HG02678 (cell line): Measurements from ENCODE around the gene WSCD1.

Source experiments
- ATAC-seq: cut with Tn5 transposase; IDR thresholded peaks from one replicate; pipeline ENCODE4 v1.9.1; 2021; ENCODE audit warnings: mild to moderate bottlenecking, moderate library complexity; ENCODE audit not compliant: unreplicated experiment

WSCD1 gene

DNA sequence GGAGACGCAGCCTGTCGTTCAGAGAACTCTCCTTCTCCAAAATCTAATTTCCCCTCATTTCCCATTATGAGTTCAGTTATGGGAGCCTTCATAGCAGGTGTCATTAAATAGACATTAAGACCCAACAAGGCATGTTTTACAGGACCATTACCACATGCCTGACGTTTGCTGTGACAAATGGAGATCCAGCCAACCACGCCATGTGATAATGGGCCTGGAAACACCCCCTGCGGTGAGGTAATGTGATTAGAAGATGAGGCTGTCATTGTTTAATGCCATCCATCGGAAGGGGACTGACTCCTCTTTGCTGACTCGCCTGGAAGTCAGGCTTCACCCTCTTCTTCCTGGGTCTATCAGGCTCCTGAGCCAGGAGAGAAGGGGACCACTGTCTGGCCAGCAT lies 76.9 kb downstream of the WSCD1 start:
- ATAC-seq = no peak

DNA sequence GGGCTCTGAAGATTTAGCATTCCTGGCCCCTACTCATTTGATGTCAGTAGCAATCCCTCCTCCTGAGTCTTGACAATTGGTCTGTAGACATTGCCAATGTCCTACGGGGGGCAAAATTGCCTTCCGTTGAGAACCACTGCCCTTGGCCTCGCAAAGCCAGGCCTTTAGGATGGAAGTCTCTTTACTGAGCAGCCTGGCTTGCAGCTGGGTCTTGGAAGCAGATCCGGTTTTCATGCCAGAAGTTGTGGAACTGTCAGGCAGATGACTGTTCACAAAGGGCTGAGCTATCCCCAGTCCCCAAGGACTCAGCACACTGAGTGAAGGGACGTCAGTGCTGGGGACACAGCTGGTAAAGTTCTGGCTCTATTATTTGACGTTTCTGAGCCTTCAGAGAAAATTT lies 83.2 kb downstream of the WSCD1 start:
- no peak for ATAC-seq

DNA sequence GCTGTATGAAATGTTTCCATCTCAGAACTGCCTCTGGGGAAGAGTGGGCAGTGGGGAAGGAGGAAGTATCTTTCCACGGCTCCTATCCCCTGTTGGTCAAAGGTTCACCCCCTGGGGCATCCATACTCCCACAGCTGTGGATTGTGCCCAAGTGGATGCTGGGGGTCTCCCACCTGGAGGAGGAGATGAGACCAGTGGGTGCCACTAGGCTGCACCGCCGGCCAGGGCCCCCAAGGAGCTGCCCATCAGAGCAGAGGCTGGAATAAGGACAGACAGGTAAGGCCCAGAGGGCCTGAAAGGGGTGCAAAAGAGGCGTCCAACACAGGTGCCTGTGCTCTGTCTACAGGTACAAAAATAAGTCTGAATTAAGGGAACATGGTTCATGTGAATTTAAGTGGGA lies 87.5 kb downstream of the WSCD1 start:
- ATAC-seq = no peak

DNA sequence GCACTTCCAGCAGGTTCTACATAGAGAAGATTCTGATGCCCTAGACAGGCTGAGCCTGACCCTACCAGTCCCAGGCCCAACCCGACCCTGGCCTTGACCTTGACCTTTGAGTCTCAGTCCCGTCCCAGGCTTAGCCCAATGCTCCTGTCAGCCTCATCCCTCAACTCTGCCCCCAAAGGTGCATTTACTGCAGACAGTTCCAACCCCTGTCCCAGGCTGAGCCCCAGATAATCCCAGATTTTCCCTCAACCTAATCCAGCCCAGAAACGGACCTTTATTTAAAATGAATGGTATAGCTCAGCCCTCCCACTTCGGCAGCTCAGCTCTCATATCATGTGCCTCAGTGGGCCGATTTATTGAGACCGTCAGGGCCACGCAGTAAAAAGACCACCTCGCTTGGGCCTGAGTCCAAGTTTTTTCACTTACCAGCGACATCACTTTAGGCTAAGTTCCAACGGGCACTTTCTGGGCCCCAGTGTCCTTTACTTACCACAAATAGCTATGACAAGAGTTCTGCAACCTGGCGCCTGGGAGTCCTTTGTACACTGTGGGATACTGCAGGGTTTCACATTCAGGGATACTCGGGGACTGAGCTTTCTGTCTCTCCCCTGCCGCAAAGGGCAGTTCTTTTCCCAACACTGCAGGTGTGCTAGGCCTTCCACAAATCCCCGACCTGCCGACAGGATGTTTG lies 89.5 kb downstream of the WSCD1 start:
- ATAC-seq = no peak

DNA sequence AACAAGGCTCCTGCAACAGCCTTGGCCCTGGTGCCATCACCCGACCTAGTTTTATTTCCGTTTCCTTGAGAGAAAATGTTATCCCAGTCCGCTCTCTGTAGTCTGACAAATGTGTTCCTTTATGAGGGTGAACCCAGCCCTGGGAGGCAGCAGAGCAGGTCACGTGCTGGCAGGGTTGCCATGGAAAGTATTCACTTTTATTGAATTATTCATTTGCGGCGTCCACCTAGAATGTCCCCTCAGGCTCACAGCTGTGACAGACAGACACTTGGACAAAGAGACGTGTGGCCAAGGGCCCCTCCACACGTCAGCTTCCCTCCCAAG lies 90.0 kb downstream of the WSCD1 start:
- no peak for ATAC-seq

DNA sequence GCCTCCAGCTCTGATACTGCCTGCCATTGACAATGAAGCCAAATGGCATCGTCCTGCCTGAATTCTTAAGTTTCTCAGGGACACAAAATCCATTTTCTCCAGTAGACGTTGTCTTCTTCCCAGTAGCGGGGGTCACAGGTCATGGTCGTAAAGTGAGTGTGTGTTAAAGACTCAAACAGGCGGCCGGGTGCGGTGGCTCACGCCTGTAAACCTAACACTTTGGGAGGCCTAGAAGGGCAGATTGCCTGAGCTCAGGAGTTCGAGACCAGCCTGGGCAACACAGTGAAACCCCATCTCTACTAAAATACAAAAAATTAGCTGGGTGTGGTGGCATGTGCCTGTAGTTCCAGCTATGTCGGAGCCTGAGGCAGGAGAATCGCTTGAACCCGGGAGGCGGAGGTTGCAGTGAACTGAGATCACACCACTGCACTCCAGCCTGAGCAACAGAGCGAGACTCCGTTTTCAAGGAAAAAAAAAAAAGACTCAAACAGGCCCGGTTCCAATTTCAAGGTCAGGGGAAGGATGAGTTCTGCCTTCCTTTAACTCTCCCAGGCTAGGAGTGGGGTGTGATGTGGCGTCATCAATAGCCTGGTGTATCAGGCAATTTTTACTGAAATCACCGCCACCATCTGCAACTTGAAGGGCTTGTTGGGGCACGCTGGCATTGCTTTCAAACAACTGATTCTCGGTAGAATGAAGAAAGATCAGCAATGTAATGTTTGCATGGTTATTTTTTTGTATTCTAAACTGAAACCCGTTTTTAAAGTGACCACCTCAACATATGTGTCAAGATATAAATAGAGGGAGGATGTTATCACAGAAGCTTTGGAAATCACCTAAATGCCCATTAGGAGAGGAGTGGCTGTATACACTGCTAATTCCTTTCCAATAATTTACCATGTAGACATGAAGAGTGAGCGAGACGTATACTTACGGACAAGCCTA lies 91.0 kb downstream of the WSCD1 start:
- ATAC-seq = no peak

DNA sequence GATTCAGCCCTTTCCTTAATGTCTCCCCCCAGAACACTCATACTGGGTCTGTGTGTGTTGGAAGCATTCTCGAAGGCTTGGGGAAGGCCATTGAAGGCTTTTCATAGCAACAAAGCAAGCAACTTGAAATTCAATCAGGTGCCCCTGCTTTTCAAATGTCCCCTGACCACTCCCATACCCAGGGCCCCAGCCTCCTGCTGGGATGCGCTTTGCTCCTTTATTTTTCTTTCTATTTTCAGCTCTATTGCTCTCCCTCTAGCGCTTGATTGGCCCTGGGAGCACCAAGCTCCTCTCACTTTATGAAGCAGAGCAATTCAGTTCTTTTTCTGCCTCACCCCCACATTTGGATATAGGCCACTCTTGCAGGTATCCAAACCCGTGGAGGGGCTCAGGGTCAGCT lies 92.0 kb downstream of the WSCD1 start:
- no peak for ATAC-seq

DNA sequence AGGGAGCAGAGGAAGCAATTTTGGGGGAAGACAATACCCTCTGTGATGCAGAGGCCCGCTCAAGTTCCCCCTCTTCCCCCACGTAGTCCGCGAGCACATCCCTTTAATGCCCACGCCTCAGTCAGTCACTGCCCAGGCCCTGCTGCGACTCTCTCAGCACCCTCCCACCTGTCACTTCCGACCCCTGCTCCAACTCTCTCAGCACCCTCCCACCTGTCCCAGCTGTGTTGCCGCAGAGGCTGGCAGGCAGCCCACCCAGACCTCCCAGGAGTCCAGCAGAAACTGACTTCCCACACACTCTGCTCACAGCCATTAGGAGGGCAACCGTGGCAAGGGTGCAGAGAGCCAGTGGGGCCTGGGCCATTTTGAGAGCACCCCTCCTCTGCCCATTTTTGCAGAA lies 92.7 kb downstream of the WSCD1 start:
- no peak for ATAC-seq

DNA sequence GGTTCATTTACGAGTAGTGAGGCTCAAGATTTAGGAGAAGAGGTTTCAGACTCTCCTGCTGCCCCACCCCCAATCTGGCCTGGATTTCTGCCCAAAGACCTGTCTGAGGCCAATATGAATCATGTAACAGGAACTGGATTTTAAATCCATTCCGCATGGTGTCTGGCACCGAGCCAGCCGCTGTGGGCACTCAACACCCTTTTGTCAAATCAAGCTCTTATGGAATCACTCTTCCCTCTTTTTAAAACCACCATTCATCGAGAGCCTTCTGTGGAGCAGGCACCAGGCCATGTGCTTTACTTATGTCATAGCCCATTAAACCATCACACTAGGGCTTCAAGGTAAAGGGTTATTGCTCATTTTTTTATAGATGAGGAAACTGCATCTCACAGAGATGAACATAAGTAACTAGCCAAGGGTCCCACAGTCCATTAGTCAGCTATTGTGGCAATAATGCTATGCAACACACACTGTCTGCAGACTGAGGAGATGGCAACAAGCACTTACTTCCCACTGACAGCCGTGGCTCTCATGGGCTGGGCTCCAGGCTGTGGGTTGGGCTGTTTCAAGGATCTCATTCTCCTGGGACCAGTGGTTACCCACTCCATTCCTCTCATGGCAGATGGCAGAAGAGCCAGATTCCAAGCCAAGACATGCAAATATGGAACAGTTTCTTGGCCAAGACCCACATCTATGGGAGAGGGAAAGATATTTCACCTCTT lies 93.6 kb downstream of the WSCD1 start:
- ATAC-seq = no peak

DNA sequence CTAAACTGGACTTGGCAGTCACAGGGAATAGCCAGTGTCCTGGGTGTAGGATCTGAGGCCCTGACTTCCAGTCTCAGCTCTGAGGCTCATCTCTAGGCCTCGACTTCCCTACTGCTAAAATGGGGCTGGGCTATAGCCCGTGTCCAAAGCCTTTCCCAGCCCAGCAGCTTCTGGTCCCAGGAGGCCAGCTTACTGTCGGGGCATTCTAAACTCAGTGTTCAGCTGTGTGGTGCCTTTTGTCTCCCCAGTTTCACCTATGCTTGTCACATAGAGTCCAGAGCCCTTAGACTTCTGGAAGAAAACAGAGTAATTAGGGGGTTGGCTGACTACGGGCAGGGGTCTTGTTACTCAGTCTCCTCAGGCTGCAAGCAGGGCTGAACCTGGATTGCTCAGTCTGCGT lies 94.8 kb downstream of the WSCD1 start:
- no peak for ATAC-seq

DNA sequence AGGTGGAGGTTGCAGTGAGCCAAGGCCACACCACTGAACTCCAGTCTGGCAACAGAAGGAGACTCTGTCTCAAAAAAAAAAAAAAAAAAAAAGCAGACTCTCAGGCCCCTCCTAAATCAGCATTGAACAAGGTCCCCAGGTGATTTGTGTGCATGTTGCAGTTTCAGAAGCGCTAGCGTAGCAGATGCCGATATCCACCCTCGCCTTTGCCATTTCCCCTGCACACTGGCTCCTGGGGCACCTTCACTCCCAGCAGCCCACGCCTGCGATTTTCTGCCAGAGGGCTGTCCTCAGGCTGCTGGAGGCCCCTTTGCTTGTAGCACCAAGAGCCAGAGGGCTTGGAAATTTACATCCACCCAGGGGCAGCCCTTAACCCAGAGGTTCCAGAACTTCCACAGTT lies 95.6 kb downstream of the WSCD1 start:
- no peak for ATAC-seq

DNA sequence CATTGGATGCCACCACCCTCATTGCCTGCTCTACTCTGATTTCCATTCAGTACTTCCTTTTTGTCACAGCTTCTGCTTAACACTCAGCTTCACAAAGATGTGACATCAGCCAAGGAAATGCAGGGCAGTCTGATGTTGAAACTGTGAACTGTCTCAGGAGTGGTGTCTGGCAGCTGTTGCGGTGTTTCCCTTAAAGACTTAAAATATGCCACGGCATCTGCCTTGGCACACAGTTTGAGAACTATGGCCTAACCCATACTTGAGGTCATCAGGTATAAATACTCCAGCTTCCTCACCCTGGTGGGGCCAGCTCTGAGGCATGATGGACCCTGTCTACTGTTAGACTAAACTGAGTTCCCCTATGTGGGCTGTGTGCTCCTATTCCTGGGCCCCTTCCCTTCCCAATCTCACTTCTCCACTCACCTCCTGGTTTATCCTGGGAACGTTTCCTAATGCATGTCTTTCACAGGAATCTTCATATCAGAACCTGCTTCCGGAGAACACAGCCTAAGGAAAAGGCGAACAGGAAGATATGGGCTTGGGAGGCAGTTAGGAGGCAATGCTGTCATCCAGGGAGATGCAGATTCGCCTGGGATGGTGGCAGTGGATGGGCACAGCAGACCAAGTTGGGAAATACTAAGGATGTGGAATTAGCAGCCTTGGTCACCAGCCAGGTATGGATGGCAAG lies 96.5 kb downstream of the WSCD1 start:
- ATAC-seq = no peak

DNA sequence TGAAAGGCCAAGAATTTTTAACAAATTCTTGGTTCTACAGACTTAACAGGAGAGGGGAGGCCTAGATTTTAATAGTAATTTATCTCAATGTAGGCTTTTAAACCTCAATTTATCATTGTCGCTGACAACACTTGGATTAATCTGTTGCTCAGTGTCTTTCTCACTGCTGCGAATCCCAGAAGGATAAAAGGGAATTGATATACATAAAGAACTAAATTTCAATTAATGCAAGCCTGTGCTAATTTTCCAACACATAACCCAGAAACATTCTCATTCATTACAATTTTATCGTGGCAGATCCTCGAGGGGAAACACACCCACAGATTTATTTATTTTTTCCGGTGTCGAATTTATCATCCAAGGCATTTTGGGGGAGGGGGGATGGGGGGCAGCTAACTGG lies 98.1 kb downstream of the WSCD1 start:
- ATAC-seq = no peak

DNA sequence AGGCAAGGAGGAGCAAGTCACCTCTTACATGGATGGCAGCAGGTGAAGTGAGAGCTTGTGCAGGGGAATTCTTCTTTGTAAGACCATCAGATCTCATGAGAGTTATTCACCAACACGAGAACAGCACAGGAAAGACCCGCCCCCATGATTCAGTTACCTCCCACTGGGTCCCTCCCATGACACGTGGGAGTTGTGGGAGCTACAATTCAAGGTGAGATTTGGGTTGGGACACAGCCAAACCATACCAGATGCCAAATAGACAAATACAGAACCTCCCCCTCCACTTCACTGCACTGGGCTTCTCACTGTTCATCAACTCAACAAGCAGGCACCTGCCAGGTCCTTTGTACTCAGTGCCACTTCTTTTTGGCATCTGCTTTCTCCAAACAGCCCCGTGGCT lies 100.2 kb downstream of the WSCD1 start:
- no peak for ATAC-seq

DNA sequence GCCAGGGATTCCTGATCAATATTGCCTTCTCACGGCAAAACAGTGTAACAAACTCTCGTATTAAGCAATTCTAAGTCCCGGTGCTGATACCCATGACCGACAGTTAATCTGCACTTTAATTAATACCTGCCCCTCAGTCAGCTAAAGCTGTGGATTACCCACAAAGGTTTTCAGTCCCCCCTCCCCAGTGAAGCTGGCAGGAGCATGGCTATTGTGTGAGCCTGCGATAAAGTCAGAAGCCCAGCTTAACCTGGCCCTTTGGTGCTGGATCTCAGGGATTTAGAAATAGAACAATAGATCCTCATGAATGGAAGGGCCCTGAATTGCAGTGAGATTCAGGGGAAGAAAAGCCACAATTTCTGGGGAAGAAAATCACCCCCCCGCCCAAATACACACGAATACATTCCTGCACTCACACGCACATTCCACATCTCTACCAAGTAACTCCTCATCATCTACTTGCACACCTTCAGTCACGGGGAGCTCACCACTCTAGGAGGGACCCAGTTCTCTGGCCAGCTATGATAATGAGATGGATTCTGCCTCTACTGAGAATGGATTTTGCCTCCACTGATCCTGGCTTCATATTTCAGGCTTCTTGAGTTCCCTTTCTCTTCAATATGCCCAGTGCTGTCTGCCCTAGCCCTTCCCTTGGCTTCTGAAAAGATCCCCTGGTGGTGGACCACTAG lies 102.6 kb downstream of the WSCD1 start:
- ATAC-seq = no peak

DNA sequence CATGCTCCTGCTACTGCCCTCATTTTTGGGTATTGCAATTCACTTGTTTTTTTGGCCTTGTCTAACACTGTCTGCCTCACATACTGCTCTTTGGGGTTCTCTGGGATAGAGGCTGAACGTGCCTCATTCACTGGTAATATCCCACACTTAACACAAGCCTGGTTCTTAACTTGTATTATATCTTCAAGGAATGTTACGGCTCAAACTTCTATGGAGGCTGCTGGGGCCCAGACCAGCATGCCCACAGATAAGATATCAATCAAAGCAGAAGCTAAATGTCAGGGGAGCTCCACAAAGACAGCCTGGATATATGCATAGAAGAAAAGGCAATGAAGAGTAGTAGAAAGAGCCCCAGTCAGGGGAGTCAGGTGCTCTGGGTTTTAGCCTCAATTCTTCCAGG lies 103.5 kb downstream of the WSCD1 start:
- ATAC-seq = no peak
